CD4-positive, alpha-beta T cell (primary cell): ENCODE measurements around the gene TMC2. TPM values are rescaled to one million over a fixed set of nuclear protein-coding genes. Genes with fewer than 3 reads are reported as not detected.
A peak's percentile ranks its signal among the peaks of the same experiment; 100 is the strongest.

Experiments used
- ATAC-seq: fragments of 200-7000 bp; cut with Tn5 transposase; one replicate; pipeline ENCODE4 v1.10.0; 2022; ENCODE audit warnings: mild to moderate bottlenecking; ENCODE audit not compliant: poor library complexity
- CTCF ChIA-PET: fragments of 350-600 bp; sonication (Branson Sonifier 250); formaldehyde crosslinking; loops from one replicate; lab custom pipeline; 2021; ENCODE audit warnings: antibody characterized with exemption, inconsistent platforms; lab: Charles Lee
- POLR2A ChIA-PET: fragments of 350-600 bp; sonication (Branson Sonifier 250); formaldehyde crosslinking; loops from one replicate; lab custom pipeline; 2021; ENCODE audit warnings: antibody characterized with exemption, inconsistent platforms; lab: Charles Lee
- DNase-seq, 14 experiments: peaks; one replicate each; pipeline ENCODE4 v3.0.0-alpha.2; 2013 to 2020; ENCODE audit warnings: mixed read lengths in 2 of 14
- H3K27ac ChIP-seq, 2 donors: one replicate each; pipeline versions ENCODE4 v1.5.1 to v1.7.0; 2013; ENCODE audit warnings: low read length in 2 of 2, low read depth in 1 of 2, mild to moderate bottlenecking in 1 of 2
- H3K27me3 ChIP-seq, 2 experiments: 1 replicate in 1 of 2; 2 replicates in 1 of 2; pipeline versions ENCODE4 v1.6.1 to v1.7.0; 2013; ENCODE audit warnings: low read length in 2 of 2, control low read depth in 1 of 2, mild to moderate bottlenecking in 1 of 2, moderate library complexity in 1 of 2; ENCODE audit not compliant: insufficient read depth in 2 of 2, control insufficient read depth in 1 of 2
- H3K36me3 ChIP-seq: one replicate; pipeline ENCODE4 v1.6.1; 2013; ENCODE audit warnings: low read length, control low read depth; ENCODE audit not compliant: insufficient read depth
- H3K4me1 ChIP-seq: one replicate; pipeline ENCODE4 v1.6.1; 2013; ENCODE audit warnings: low read length, control low read depth; ENCODE audit not compliant: insufficient read depth
- H3K4me3 ChIP-seq: one replicate; pipeline ENCODE4 v1.5.1; 2013; ENCODE audit warnings: mild to moderate bottlenecking, low read length, moderate library complexity
- H3K9me3 ChIP-seq, 2 experiments: 1 replicate in 1 of 2; 2 replicates in 1 of 2; pipeline versions ENCODE4 v1.6.1 to v1.7.0; 2013; ENCODE audit warnings: low read length in 2 of 2, mild to moderate bottlenecking in 2 of 2, control low read depth in 1 of 2, moderate library complexity in 1 of 2; ENCODE audit not compliant: control insufficient read depth in 1 of 2, insufficient read depth in 1 of 2
- H3K27ac Mint-ChIP-seq: one replicate; pipeline ENCODE4 v1.8.0; 2020; ENCODE audit warnings: mixed read lengths
- H3K27me3 Mint-ChIP-seq: one replicate; pipeline ENCODE4 v1.8.0; 2021; ENCODE audit warnings: mixed read lengths
- H3K36me3 Mint-ChIP-seq: one replicate; pipeline ENCODE4 v1.8.0; 2021; ENCODE audit warnings: low read depth, mixed read lengths
- H3K4me1 Mint-ChIP-seq: one replicate; pipeline ENCODE4 v1.8.0; 2021; ENCODE audit warnings: low read depth, mixed read lengths
- H3K4me3 Mint-ChIP-seq: one replicate; pipeline ENCODE4 v1.8.0; 2020; ENCODE audit warnings: mild to moderate bottlenecking, mixed read lengths
- H3K9me3 Mint-ChIP-seq: one replicate; pipeline ENCODE4 v1.8.0; 2020; ENCODE audit warnings: mixed read lengths
- CTCF ChIP-seq: fragments of 200-600 bp; IDR thresholded peaks from one replicate; pipeline ENCODE4 v1.8.0; 2022; ENCODE audit warnings: antibody characterized with exemption, mild to moderate bottlenecking
- intact Hi-C, 2 experiments: fragments of 100-400 bp; cut with DNase I in 1 of 2; cut with micrococcal nuclease in 1 of 2; formaldehyde crosslinking; loops; one replicate each; pipeline versions ENCODE4 v1.15.1 to v1.9.0; 2023 to 2025; cut with DNase I, micrococcal nuclease
- total RNA-seq, 174 experiments: library from RNA in 2 of 174; stranded (reverse) in 2 of 174; gene quantifications; one replicate each; pipeline ENCODE4 v1.2.3 and lab custom pipeline; 2021 to 2026

TMC2 gene
- total RNA-seq, 2 experiments from 2014 or later, result not detected

GRCh38 chr20:2655331-2656116 is 119.2 kb downstream of the TMC2 start:
- Histone ChIP-seq H3K4me3 (no peak overlapping the region), H3K27me3 (no peaks in the 10 kb centered on the region), H3K36me3 (peaks cover 69% of the 10 kb centered on the region), H3K9me3 (no peaks in the 10 kb centered on the region), H3K4me1 (peaks cover 44% of the 10 kb centered on the region), H3K27ac (no peak overlapping the region)
- H3K27ac Mint-ChIP-seq, result peak overlapping the region; percentile 82
- ChIA-PET CTCF (interaction anchor here (0.8 to 1.4 kb wide), 2 partner anchors 8 to 131 kb away, joined by 3 to 4 read pairs; partner anchors contain the start of gene IDH3B), POLR2A (interaction anchor here (6.2 kb wide), 1 partner anchor 9 kb away, joined by 124 read pairs; the partner anchor contains the start of gene IDH3B)
- intact Hi-C loops, result loop anchor here in 1 of 2 experiments (5.0 kb wide), 1 partner anchor 182 kb away; no protein-coding TSS in a partner anchor
- no peaks in the 10 kb centered on the region for H3K27me3 Mint-ChIP-seq
- ATAC-seq, result no peak
- peaks cover 37% of the 10 kb centered on the region for H3K4me1 Mint-ChIP-seq
- H3K9me3 Mint-ChIP-seq, result no peaks in the 10 kb centered on the region
- H3K4me3 Mint-ChIP-seq, result peak overlapping the region; percentile 95
- TF ChIP-seq CTCF, result no peak
- DNase-seq, result no peak
- H3K36me3 Mint-ChIP-seq, result peaks cover 86% of the 10 kb centered on the region

- H3K4me1 ChIP-seq, result peaks cover 38% of the 10 kb centered on the region
- H3K27me3 ChIP-seq, result no peaks in the 10 kb centered on the region
- Mint-ChIP-seq H3K27me3 (no peaks in the 10 kb centered on the region), H3K4me3 (peak overlapping the region; percentile 20), H3K36me3 (peaks cover 96% of the 10 kb centered on the region), H3K9me3 (no peaks in the 10 kb centered on the region), H3K4me1 (peaks cover 32% of the 10 kb centered on the region), H3K27ac (peak overlapping the region; percentile 47)
- ChIA-PET CTCF (interaction anchor here (1.4 to 1.6 kb wide), 2 partner anchors 10 to 132 kb away, joined by 3 to 4 read pairs; no protein-coding TSS in a partner anchor), POLR2A (interaction anchor here (1.2 to 6.2 kb wide), 2 partner anchors 8 kb away, joined by 4 to 124 read pairs; partner anchors contain the start of gene IDH3B)
- peaks cover 78% of the 10 kb centered on the region for H3K36me3 ChIP-seq
- H3K4me3 ChIP-seq, result no peak overlapping the region
- DNase-seq, result no peak
- no peak for ATAC-seq
- H3K9me3 ChIP-seq, result no peaks in the 10 kb centered on the region
- H3K27ac ChIP-seq, result no peak overlapping the region
- intact Hi-C loops, result loop anchor here in 1 of 2 experiments (5.0 kb wide), 1 partner anchor 181 kb away; no protein-coding TSS in a partner anchor
- TF ChIP-seq CTCF, result no peak
Observed at GRCh38 chr20:2656471-2657117, 120.2 kb downstream of the TMC2 start.

GRCh38 chr20:2657241-2657640 is 120.9 kb downstream of the TMC2 start:
- intact Hi-C loops, result loop anchor here in 1 of 2 experiments (5.0 kb wide), 1 partner anchor 180 kb away; no protein-coding TSS in a partner anchor
- ATAC-seq (no peak), DNase-seq (no peak)
- POLR2A ChIA-PET, result interaction anchor here (1.2 to 6.2 kb wide), 2 partner anchors 8 to 9 kb away, joined by 4 to 124 read pairs; partner anchors contain the start of gene IDH3B
- Mint-ChIP-seq H3K27me3 (no peaks in the 10 kb centered on the region), H3K27ac (peak overlapping the region; percentile 47), H3K4me1 (peaks cover 36% of the 10 kb centered on the region), H3K36me3 (peaks cover 97% of the 10 kb centered on the region), H3K9me3 (no peaks in the 10 kb centered on the region), H3K4me3 (no peak overlapping the region)
- H3K9me3 ChIP-seq, result no peaks in the 10 kb centered on the region
- no peaks in the 10 kb centered on the region for H3K27me3 ChIP-seq
- CTCF ChIA-PET, result interaction anchor here (1.6 kb wide), 1 partner anchor 10 kb away, joined by 4 read pairs; no protein-coding TSS in a partner anchor
- H3K36me3 ChIP-seq, result peaks cover 85% of the 10 kb centered on the region
- no peak overlapping the region for H3K27ac ChIP-seq
- TF ChIP-seq CTCF, result no peak
- peaks cover 34% of the 10 kb centered on the region for H3K4me1 ChIP-seq
- no peak overlapping the region for H3K4me3 ChIP-seq
